Hepatocyte (in vitro differentiated cells): Measurements from ENCODE around the gene BMP7. TPM values are rescaled to one million over a fixed set of nuclear protein-coding genes. Genes with fewer than 3 reads are reported as not detected.

Experiments
- DNase-seq: peaks from one replicate; pipeline ENCODE4 v3.0.0-alpha.2; 2016; ENCODE audit warnings: low spot score
- H2AFZ ChIP-seq: fragments of 200-600 bp; sonication (generic); 2 replicates; pipeline ENCODE4 v1.6.0; 2016; ENCODE audit warnings: antibody characterized with exemption, mild to moderate bottlenecking
- H3K27ac ChIP-seq: fragments of 200-600 bp; sonication (generic); 2 replicates; pipeline ENCODE4 v1.5.1; 2016; ENCODE audit warnings: mild to moderate bottlenecking
- H3K27me3 ChIP-seq: fragments of 200-600 bp; sonication (generic); 2 replicates; pipeline ENCODE4 v1.6.1; 2016
- H3K36me3 ChIP-seq: fragments of 200-600 bp; sonication (generic); replicated peaks from 2 replicates; pipeline ENCODE4 v1.5.1; 2016; ENCODE audit warnings: low read depth; ENCODE audit not compliant: insufficient read depth
- H3K4me1 ChIP-seq: fragments of 200-600 bp; sonication (generic); 2 replicates; pipeline ENCODE4 v1.5.1; 2016; ENCODE audit warnings: mild to moderate bottlenecking, moderate library complexity; ENCODE audit not compliant: insufficient read depth
- H3K4me2 ChIP-seq: fragments of 200-600 bp; sonication (generic); 2 replicates; pipeline ENCODE4 v1.6.0; 2016
- H3K4me3 ChIP-seq: fragments of 200-600 bp; sonication (generic); 2 replicates; pipeline ENCODE4 v1.5.1; 2016; ENCODE audit warnings: mild to moderate bottlenecking
- H3K79me2 ChIP-seq: fragments of 200-600 bp; sonication (generic); 2 replicates; pipeline ENCODE4 v1.6.0; 2017; ENCODE audit warnings: mild to moderate bottlenecking
- H3K9me2 ChIP-seq: fragments of 200-600 bp; sonication (generic); replicated peaks from 2 replicates; pipeline ENCODE4 v1.6.0; 2017; ENCODE audit warnings: mild to moderate bottlenecking; ENCODE audit not compliant: insufficient read depth
- H3K9me3 ChIP-seq: fragments of 200-600 bp; sonication (generic); 2 replicates; pipeline ENCODE4 v1.5.1; 2016; ENCODE audit warnings: low read depth, mild to moderate bottlenecking
- H4K20me1 ChIP-seq: fragments of 200-600 bp; sonication (generic); 2 replicates; pipeline ENCODE4 v1.6.0; 2016; ENCODE audit warnings: mild to moderate bottlenecking; ENCODE audit not compliant: insufficient read depth, poor library complexity, severe bottlenecking
- EZH2 ChIP-seq: fragments of 200-600 bp; sonication (generic); IDR thresholded peaks from 2 replicates; pipeline ENCODE4 v1.6.1; 2016; ENCODE audit warnings: antibody characterized with exemption, mild to moderate bottlenecking, borderline replicate concordance
- EZH2phosphoT487 ChIP-seq: fragments of 200-600 bp; sonication (generic); IDR thresholded peaks from one replicate; pipeline ENCODE4 v1.6.1; 2018; ENCODE audit warnings: antibody characterized with exemption, mild to moderate bottlenecking, low read depth, moderate library complexity; ENCODE audit not compliant: unreplicated experiment, severe bottlenecking
- WGBS: methylation state at CpG from one replicate; pipeline ENCODE4 v1.1.6; 2016; ENCODE audit warnings: low lambda C conversion rate; ENCODE audit errors: missing lambda C conversion rate; 5-methylcytosine and 5-hydroxymethylcytosine counted together
- polyA plus RNA-seq: library from polyadenylated mRNA; unstranded; fragments of >200 nt; fragmentation: Nextera tagmentation; extraction: Ambion mirVana; gene quantifications from 2 replicates; pipeline ENCODE4 v1.2.1, GENCODE V29; 2016
- total RNA-seq: library from RNA; depleted of rRNA; stranded (reverse); fragments of >200 nt; gene quantifications from 2 replicates; pipeline ENCODE4 v1.2.3, GENCODE V29; 2014
- TF ChIP-seq, protein P1 (sequence below): fragments of 200-600 bp; sonication (generic); IDR thresholded peaks from 2 replicates; pipeline ENCODE4 v1.5.1; 2016; ENCODE audit warnings: antibody characterized with exemption, mild to moderate bottlenecking; ENCODE audit not compliant: poor library complexity

BMP7 gene
- total and polyA plus RNA-seq, 2 experiments from 2014 or later, result 9.1 to 14.8 TPM

DNA sequence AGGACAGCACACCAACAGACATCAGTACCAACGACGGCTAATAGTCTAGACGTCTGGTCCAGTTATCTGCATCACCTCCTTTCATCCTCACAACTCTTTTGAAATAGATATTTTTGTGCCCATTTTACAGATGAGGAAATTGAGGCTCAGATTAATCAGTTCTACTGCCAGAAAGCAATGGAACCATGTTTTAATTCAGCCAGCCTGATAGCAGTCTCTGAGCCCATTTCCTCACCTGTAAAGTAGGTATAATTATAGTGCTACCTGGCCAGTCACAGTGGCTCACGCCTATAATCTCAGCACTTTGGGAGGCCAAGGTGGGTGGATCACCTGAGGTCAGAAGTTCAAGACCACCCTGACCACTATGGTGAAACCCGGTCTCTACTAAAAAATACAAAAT lies 9.8 kb upstream of the BMP7 start:
- Histone ChIP-seq H4K20me1 (no peaks in the 10 kb centered on the region), H3K27me3 (no peaks in the 10 kb centered on the region), H3K27ac (no peak overlapping the region), H3K4me3 (no peak overlapping the region), H3K79me2 (no peaks in the 10 kb centered on the region), H3K4me1 (peaks cover 19% of the 10 kb centered on the region), H3K36me3 (no peaks in the 10 kb centered on the region), H3K9me2 (no peaks in the 10 kb centered on the region), H2AFZ (no peak overlapping the region), H3K4me2 (no peak overlapping the region), H3K9me3 (no peaks in the 10 kb centered on the region)
- TF ChIP-seq EZH2 (no peak), EZH2phosphoT487 (no peak)
- TF ChIP-seq, protein P1, sequence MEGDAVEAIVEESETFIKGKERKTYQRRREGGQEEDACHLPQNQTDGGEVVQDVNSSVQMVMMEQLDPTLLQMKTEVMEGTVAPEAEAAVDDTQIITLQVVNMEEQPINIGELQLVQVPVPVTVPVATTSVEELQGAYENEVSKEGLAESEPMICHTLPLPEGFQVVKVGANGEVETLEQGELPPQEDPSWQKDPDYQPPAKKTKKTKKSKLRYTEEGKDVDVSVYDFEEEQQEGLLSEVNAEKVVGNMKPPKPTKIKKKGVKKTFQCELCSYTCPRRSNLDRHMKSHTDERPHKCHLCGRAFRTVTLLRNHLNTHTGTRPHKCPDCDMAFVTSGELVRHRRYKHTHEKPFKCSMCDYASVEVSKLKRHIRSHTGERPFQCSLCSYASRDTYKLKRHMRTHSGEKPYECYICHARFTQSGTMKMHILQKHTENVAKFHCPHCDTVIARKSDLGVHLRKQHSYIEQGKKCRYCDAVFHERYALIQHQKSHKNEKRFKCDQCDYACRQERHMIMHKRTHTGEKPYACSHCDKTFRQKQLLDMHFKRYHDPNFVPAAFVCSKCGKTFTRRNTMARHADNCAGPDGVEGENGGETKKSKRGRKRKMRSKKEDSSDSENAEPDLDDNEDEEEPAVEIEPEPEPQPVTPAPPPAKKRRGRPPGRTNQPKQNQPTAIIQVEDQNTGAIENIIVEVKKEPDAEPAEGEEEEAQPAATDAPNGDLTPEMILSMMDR, result no peak
- DNase-seq, result no peak
- 83% methylated on average over 5 of the region's 5 CpGs for WGBS

DNA sequence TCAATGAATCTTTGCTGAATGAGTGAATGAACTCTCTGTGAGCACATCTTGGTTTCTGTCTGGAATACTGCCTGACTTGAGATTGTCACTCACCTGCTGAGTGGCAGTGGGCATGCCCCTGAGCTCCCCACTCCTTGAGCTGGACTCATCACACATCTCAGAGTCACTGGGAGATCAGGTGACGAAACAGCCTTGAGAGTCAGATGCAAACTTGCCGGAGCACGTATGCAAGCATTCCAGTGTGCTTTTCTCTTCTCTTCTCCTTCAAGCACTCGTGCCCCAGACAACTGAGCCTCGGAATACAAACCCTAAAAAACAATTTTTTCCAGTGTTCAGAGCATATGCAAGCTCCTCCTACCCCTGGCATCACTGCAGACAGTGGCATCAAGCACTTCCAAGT lies 9.4 kb upstream of the BMP7 start:
- no peaks in the 10 kb centered on the region for H3K9me3 ChIP-seq
- H3K27ac ChIP-seq, result no peak overlapping the region
- H2AFZ ChIP-seq, result no peak overlapping the region
- no peak overlapping the region for H3K4me3 ChIP-seq
- no peak for DNase-seq
- peaks cover 19% of the 10 kb centered on the region for H3K4me1 ChIP-seq
- H3K4me2 ChIP-seq, result no peak overlapping the region
- 70% methylated on average over 5 of the region's 5 CpGs for WGBS
- no peak for TF ChIP-seq EZH2
- no peaks in the 10 kb centered on the region for H4K20me1 ChIP-seq
- H3K79me2 ChIP-seq, result no peaks in the 10 kb centered on the region
- H3K36me3 ChIP-seq, result no peaks in the 10 kb centered on the region
- no peaks in the 10 kb centered on the region for H3K27me3 ChIP-seq
- H3K9me2 ChIP-seq, result no peaks in the 10 kb centered on the region

GRCh38 chr20:57275334-57275733 lies 8.9 kb upstream of the BMP7 start:
- 78% methylated on average over 3 of the region's 3 CpGs for WGBS
- no peak overlapping the region for H3K27ac ChIP-seq
- no peak overlapping the region for H3K4me2 ChIP-seq
- H3K4me1 ChIP-seq, result peaks cover 24% of the 10 kb centered on the region
- DNase-seq, result no peak
- H4K20me1 ChIP-seq, result no peaks in the 10 kb centered on the region
- TF ChIP-seq EZH2 (no peak), EZH2phosphoT487 (no peak)
- TF ChIP-seq, protein P1, result no peak
- H3K9me3 ChIP-seq, result no peaks in the 10 kb centered on the region
- H3K36me3 ChIP-seq, result no peaks in the 10 kb centered on the region
- H3K79me2 ChIP-seq, result no peaks in the 10 kb centered on the region
- H3K4me3 ChIP-seq, result no peak overlapping the region
- no peaks in the 10 kb centered on the region for H3K9me2 ChIP-seq
- H2AFZ ChIP-seq, result no peak overlapping the region
- H3K27me3 ChIP-seq, result no peaks in the 10 kb centered on the region

- H3K36me3 ChIP-seq, result no peaks in the 10 kb centered on the region
- no peak overlapping the region for H3K4me3 ChIP-seq
- H2AFZ ChIP-seq, result no peak overlapping the region
- TF ChIP-seq EZH2, result no peak
- TF ChIP-seq, protein P1, result no peak
- TF ChIP-seq EZH2phosphoT487, result no peak
- no peaks in the 10 kb centered on the region for H3K9me3 ChIP-seq
- DNase-seq, result no peak
- H3K79me2 ChIP-seq, result no peaks in the 10 kb centered on the region
- no peak overlapping the region for H3K27ac ChIP-seq
- no peaks in the 10 kb centered on the region for H4K20me1 ChIP-seq
- H3K4me1 ChIP-seq, result peaks cover 25% of the 10 kb centered on the region
- 79% methylated on average over 4 of the region's 4 CpGs for WGBS
- H3K27me3 ChIP-seq, result no peaks in the 10 kb centered on the region
- no peaks in the 10 kb centered on the region for H3K9me2 ChIP-seq
- H3K4me2 ChIP-seq, result no peak overlapping the region
Observed at GRCh38 chr20:57274846-57275245, 8.4 kb upstream of the BMP7 start.
